ENCODE data around the gene MGLL.

MGLL gene

GRCh38 chr3:127732879-127733350 lies 89.4 kb downstream of the MGLL start:
- Mint-ChIP-seq H3K27me3 (peaks cover 3% of the 10 kb centered on the region), H3K36me3 (no peaks in the 10 kb centered on the region), H3K27ac (no peak overlapping the region)

GRCh38 chr3:127732303-127732702 lies 90.0 kb downstream of the MGLL start:
- no peak overlapping the region for H3K27ac Mint-ChIP-seq

More at GRCh38 chr3:127732879-127733350, 89.4 kb downstream of the MGLL start:
- Mint-ChIP-seq H3K9me3 (no peaks in the 10 kb centered on the region), H3K4me3 (no peak overlapping the region), H3K4me1 (no peaks in the 10 kb centered on the region)

GRCh38 chr3:127731546-127732289 lies 90.6 kb downstream of the MGLL start:
- Mint-ChIP-seq H3K27ac (no peak overlapping the region), H3K27me3 (peaks cover 3% of the 10 kb centered on the region), H3K4me1 (no peaks in the 10 kb centered on the region), H3K9me3 (no peaks in the 10 kb centered on the region), H3K36me3 (no peaks in the 10 kb centered on the region), H3K4me3 (no peak overlapping the region)

More at GRCh38 chr3:127732303-127732702, 90.0 kb downstream of the MGLL start:
- Mint-ChIP-seq H3K27me3 (peaks cover 3% of the 10 kb centered on the region), H3K4me1 (no peaks in the 10 kb centered on the region), H3K4me3 (no peak overlapping the region), H3K9me3 (no peaks in the 10 kb centered on the region), H3K36me3 (no peaks in the 10 kb centered on the region)

DNA sequence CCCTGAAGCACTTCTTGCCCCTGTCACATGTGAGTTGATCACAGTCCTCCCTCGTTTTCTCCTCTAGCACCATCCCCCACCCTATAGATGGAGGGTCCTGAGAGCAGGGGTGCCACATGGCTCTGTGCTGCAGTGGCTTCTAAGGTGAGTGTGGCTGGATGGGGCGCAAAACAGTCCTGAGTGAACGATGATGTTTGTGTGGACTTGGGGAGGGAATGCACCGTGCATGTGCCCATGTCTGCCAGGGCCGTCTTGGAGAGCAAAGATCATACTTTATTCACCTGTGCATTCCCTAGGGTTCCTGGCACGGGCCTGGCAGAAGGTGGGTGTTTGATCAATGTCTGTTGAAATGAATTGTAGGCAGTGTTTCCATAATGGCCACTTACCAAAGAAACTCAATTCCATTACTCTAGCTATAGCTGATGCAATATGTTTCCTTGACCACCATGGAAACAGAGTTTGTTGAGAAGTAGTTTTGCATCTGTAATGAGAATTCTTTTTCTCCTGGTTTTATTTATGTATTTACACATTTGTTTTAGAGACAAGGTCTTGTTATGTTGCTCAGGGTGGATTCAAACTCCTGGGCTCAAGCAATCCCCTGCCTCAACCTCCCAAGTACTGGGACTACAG lies 91.5 kb downstream of the MGLL start:
- H3K27ac Mint-ChIP-seq: no peak overlapping the region
- no peaks in the 10 kb centered on the region for H3K9me3 Mint-ChIP-seq
- no peaks in the 10 kb centered on the region for H3K36me3 Mint-ChIP-seq
- peaks cover 3% of the 10 kb centered on the region for H3K27me3 Mint-ChIP-seq
- H3K4me3 Mint-ChIP-seq: no peak overlapping the region
- H3K4me1 Mint-ChIP-seq: no peaks in the 10 kb centered on the region

- Mint-ChIP-seq H3K27ac (no peak overlapping the region), H3K4me3 (no peak overlapping the region), H3K9me3 (no peaks in the 10 kb centered on the region), H3K36me3 (no peaks in the 10 kb centered on the region), H3K27me3 (peaks cover 6% of the 10 kb centered on the region), H3K4me1 (no peaks in the 10 kb centered on the region)
These were observed 92.1 kb downstream of the MGLL start for GRCh38 chr3:127730171-127730570.

- Mint-ChIP-seq H3K4me1 (no peaks in the 10 kb centered on the region), H3K36me3 (no peaks in the 10 kb centered on the region)
These were observed 92.7 kb downstream of the MGLL start for GRCh38 chr3:127729556-127730056.

DNA sequence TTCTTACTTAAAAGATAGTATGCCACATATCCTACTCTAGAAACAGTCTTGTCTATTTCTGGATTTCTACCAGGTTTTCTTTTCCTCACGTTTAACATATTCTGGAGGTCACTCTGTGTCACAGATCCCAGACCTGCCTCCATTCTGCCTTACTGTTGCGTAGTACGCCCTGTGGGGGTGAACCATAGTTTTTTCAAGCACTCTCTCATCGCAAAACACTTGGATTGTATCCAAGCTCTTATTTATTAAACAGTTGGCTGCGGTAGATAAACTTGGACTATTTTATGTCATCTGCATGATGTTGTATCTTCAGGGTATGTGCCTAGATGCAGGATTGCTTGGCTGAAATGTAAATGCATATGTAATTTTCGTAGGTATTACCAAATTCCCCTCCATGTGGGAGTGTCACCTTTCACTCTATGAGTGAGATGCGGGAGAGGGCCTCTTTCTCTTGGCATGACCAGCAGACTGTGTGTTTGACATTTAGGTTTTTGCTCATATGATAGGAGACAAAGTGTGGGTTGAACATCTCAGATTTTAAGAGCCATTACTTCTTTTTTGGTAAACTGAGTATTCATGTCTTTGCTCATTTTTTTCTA lies 93.8 kb downstream of the MGLL start:
- Mint-ChIP-seq H3K27ac (no peak overlapping the region), H3K36me3 (no peaks in the 10 kb centered on the region), H3K9me3 (no peaks in the 10 kb centered on the region), H3K27me3 (peaks cover 17% of the 10 kb centered on the region), H3K4me1 (no peaks in the 10 kb centered on the region), H3K4me3 (no peak overlapping the region)

More at GRCh38 chr3:127729556-127730056, 92.7 kb downstream of the MGLL start:
- Mint-ChIP-seq H3K27me3 (peaks cover 12% of the 10 kb centered on the region), H3K27ac (no peak overlapping the region), H3K9me3 (no peaks in the 10 kb centered on the region), H3K4me3 (no peak overlapping the region)

- H3K27ac Mint-ChIP-seq: no peak overlapping the region
- peaks cover 14% of the 10 kb centered on the region for H3K27me3 Mint-ChIP-seq
- H3K36me3 Mint-ChIP-seq: no peaks in the 10 kb centered on the region
- H3K4me3 Mint-ChIP-seq: no peak overlapping the region
- no peaks in the 10 kb centered on the region for H3K4me1 Mint-ChIP-seq
- H3K9me3 Mint-ChIP-seq: no peaks in the 10 kb centered on the region
These were observed 95.4 kb downstream of the MGLL start for GRCh38 chr3:127726894-127727293.

- no peaks in the 10 kb centered on the region for H3K4me1 Mint-ChIP-seq
- H3K9me3 Mint-ChIP-seq: no peaks in the 10 kb centered on the region
- no peak overlapping the region for H3K4me3 Mint-ChIP-seq
- H3K27ac Mint-ChIP-seq: no peak overlapping the region
- H3K36me3 Mint-ChIP-seq: no peaks in the 10 kb centered on the region
- H3K27me3 Mint-ChIP-seq: peaks cover 14% of the 10 kb centered on the region
These were observed 99.2 kb downstream of the MGLL start for GRCh38 chr3:127723011-127723567.

GRCh38 chr3:127722091-127722784 lies 100.1 kb downstream of the MGLL start:
- peaks cover 14% of the 10 kb centered on the region for H3K27me3 Mint-ChIP-seq
- no peaks in the 10 kb centered on the region for H3K9me3 Mint-ChIP-seq
- no peaks in the 10 kb centered on the region for H3K36me3 Mint-ChIP-seq
- H3K4me1 Mint-ChIP-seq: no peaks in the 10 kb centered on the region
- H3K4me3 Mint-ChIP-seq: no peak overlapping the region
- no peak overlapping the region for H3K27ac Mint-ChIP-seq

GRCh38 chr3:127720985-127721935 lies 101.1 kb downstream of the MGLL start:
- no peaks in the 10 kb centered on the region for H3K9me3 Mint-ChIP-seq
- H3K36me3 Mint-ChIP-seq: no peaks in the 10 kb centered on the region
- no peaks in the 10 kb centered on the region for H3K4me1 Mint-ChIP-seq
- no peak overlapping the region for H3K27ac Mint-ChIP-seq
- no peak overlapping the region for H3K4me3 Mint-ChIP-seq
- H3K27me3 Mint-ChIP-seq: peaks cover 14% of the 10 kb centered on the region

GRCh38 chr3:127720161-127720823 lies 102.0 kb downstream of the MGLL start:
- H3K27ac Mint-ChIP-seq: no peak overlapping the region
- H3K27me3 Mint-ChIP-seq: peaks cover 14% of the 10 kb centered on the region
- H3K4me1 Mint-ChIP-seq: no peaks in the 10 kb centered on the region
- no peaks in the 10 kb centered on the region for H3K9me3 Mint-ChIP-seq
- no peaks in the 10 kb centered on the region for H3K36me3 Mint-ChIP-seq
- no peak overlapping the region for H3K4me3 Mint-ChIP-seq

DNA sequence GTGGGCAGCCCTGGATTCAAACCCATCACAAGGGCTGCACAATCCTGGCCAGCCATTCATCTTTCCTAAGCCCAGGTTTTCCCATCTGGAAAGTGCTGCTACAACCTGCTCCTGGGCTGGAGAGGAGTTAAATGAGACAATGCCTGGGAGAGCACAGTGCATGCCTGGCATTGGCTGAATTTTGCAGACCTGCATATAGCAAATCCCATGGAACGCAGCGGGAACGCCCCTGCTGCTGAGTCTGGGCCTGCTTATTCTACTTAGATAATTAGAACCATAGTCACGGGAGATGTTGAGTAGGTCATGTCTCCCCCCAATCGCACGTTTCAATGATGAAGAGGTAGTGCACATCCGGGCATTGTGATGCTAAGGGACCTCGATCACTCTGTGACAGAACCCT lies 102.9 kb downstream of the MGLL start:
- H3K27me3 Mint-ChIP-seq: peaks cover 7% of the 10 kb centered on the region
- H3K9me3 Mint-ChIP-seq: no peaks in the 10 kb centered on the region
- H3K36me3 Mint-ChIP-seq: no peaks in the 10 kb centered on the region
- no peak overlapping the region for H3K4me3 Mint-ChIP-seq
- no peaks in the 10 kb centered on the region for H3K4me1 Mint-ChIP-seq
- no peak overlapping the region for H3K27ac Mint-ChIP-seq

DNA sequence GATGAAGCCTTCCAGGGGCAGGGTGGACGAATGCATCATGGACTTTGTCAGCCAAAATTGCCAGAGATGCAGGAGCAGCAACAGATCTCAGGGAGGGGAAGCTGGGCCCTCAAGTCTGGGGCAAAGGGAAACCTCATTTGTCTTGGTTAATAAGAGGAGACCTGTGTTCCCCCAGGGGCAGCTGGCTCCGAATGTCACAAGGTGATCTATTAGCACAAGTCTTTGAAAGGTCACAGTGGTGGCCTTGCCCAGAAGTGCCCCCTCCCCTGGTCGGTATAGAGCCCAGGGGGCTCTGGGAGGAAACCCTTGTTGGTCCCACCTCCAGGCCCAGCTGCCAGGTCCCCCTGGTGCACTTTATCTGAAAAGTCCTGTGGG lies 103.4 kb downstream of the MGLL start:
- Mint-ChIP-seq H3K4me3 (no peak overlapping the region), H3K9me3 (no peaks in the 10 kb centered on the region), H3K4me1 (no peaks in the 10 kb centered on the region), H3K27me3 (peaks cover 3% of the 10 kb centered on the region), H3K27ac (no peak overlapping the region), H3K36me3 (no peaks in the 10 kb centered on the region)

Measured in activated naive CD4-positive, alpha-beta T cell treated with anti-CD3 and anti-CD28 coated beads, Interleukin-2, amount 50 U/mL, for 24 hours (primary cell).